Omental fat pad (tissue), 4 donors: ENCODE results near the gene RALGPS1. TPM values are rescaled to one million over a fixed set of nuclear protein-coding genes. Genes with fewer than 3 reads are reported as not detected.

Experiments used
- ATAC-seq: fragments of 150-250 bp; one replicate; pipeline ENCODE4 v1.9.1; 2016; ENCODE audit warnings: mild to moderate bottlenecking, moderate library complexity; ENCODE audit not compliant: low FRiP score
- DNase-seq: peaks from one replicate; pipeline ENCODE4 v3.0.0-alpha.2; 2019; ENCODE audit warnings: low spot score
- CTCF ChIP-seq, 3 donors: fragments of 450-650 bp; IDR thresholded peaks; one replicate each; pipeline ENCODE4 v1.5.1; 2016 to 2017; ENCODE audit warnings: antibody characterized with exemption in 3 of 3, mild to moderate bottlenecking in 3 of 3, moderate library complexity in 2 of 3
- total RNA-seq, 4 donors: library from RNA; depleted of rRNA; stranded (reverse); fragments of >200 nt; gene quantifications; one replicate each; pipeline ENCODE4 v1.1.0, GENCODE V29; 2016

The RALGPS1 gene
- total RNA-seq, 4 donors from 2014 or later, result 4.0 to 15.3 (median 4.8) TPM

GRCh38 chr9:127195976-127196825 lies 281.6 kb downstream of the RALGPS1 start:
- TF ChIP-seq CTCF (IDR thresholded peaks at IDR 0.05), result no peak
- ATAC-seq, result no peak
- DNase-seq, result no peak

- ATAC-seq (no peak), DNase-seq (no peak)
- no peak for TF ChIP-seq CTCF (IDR thresholded peaks at IDR 0.05)
Measured at GRCh38 chr9:127196826-127197145, 282.2 kb downstream of the RALGPS1 start.

GRCh38 chr9:127197186-127197860 lies 282.7 kb downstream of the RALGPS1 start:
- DNase-seq (no peak), ATAC-seq (no peak)
- no peak for TF ChIP-seq CTCF (IDR thresholded peaks at IDR 0.05)

- no peak for TF ChIP-seq CTCF (IDR thresholded peaks at IDR 0.05)
- no peak for DNase-seq
- no peak for ATAC-seq
Measured at GRCh38 chr9:127197861-127198430, 283.4 kb downstream of the RALGPS1 start.

GRCh38 chr9:127198587-127198986 lies 284.0 kb downstream of the RALGPS1 start:
- no peak for TF ChIP-seq CTCF (IDR thresholded peaks at IDR 0.05)
- DNase-seq, result no peak
- ATAC-seq, result no peak

GRCh38 chr9:127199001-127199791 lies 284.6 kb downstream of the RALGPS1 start:
- peak; percentile 84 for DNase-seq
- peak; percentile 52 for ATAC-seq
- TF ChIP-seq CTCF (IDR thresholded peaks at IDR 0.05), result peak in 2 of 3 donors; percentile 88 to 98
